ENCODE measurements around the gene RABGAP1L.
A peak's percentile ranks its signal among the peaks of the same experiment; 100 is the strongest.
"Not testable (repeated sequence)": the region's sequence is repeated elsewhere in the genome, so short reads cannot be mapped to it uniquely, and the experiment has no call there.

RABGAP1L gene

GRCh38 chr1:174839211-174839610 lies 679.9 kb downstream of the RABGAP1L start:
- no peaks in the 10 kb centered on the region for H4K20me1 ChIP-seq (ENCODE audit: insufficient read depth)
- no peak overlapping the region for H3K4me2 ChIP-seq
- H3K4me3 ChIP-seq (IDR thresholded peaks at IDR 0.05; ENCODE audit: insufficient read depth, low read depth, low read length) = no peak overlapping the region
- no peak for TF ChIP-seq CTCF (conservative IDR thresholded peaks at IDR 0.05; ENCODE audit: low read depth, low read length)
- no peak overlapping the region for H2AFZ ChIP-seq (ENCODE audit: low read depth)
- H3K27me3 ChIP-seq (ENCODE audit: insufficient read depth, low read depth) = no peaks in the 10 kb centered on the region
- no peak overlapping the region for H3K9ac ChIP-seq
- H3K4me1 ChIP-seq (ENCODE audit: low read depth, poor library complexity, severe bottlenecking) = peaks cover 41% of the 10 kb centered on the region
- H3K36me3 ChIP-seq (ENCODE audit: insufficient read depth) = no peaks in the 10 kb centered on the region
- H3K27ac ChIP-seq = no peak overlapping the region
- H3K79me2 ChIP-seq (ENCODE audit: insufficient read depth, low read depth) = no peaks in the 10 kb centered on the region

- Histone ChIP-seq H3K4me3 (IDR thresholded peaks at IDR 0.05; ENCODE audit: insufficient read depth, low read depth, low read length) (no peak overlapping the region), H4K20me1 (ENCODE audit: insufficient read depth) (no peaks in the 10 kb centered on the region), H3K79me2 (ENCODE audit: insufficient read depth, low read depth) (no peaks in the 10 kb centered on the region), H2AFZ (ENCODE audit: low read depth) (no peak overlapping the region), H3K4me1 (ENCODE audit: low read depth, poor library complexity, severe bottlenecking) (peaks cover 41% of the 10 kb centered on the region), H3K4me2 (peak overlapping the region; percentile 58), H3K9ac (no peak overlapping the region; the same call in 1 of the 2 replicates), H3K27ac (peak overlapping the region; percentile 3; the same call in 1 of the 2 replicates), H3K27me3 (ENCODE audit: insufficient read depth, low read depth) (no peaks in the 10 kb centered on the region), H3K36me3 (ENCODE audit: insufficient read depth) (no peaks in the 10 kb centered on the region)
- TF ChIP-seq CTCF (conservative IDR thresholded peaks at IDR 0.05; ENCODE audit: low read depth, low read length) = no peak
Measured at GRCh38 chr1:174841747-174842146, 682.4 kb downstream of the RABGAP1L start.

- not testable (repeated sequence) for H3K4me1 ChIP-seq (ENCODE audit: low read depth, poor library complexity, severe bottlenecking); H3K79me2 ChIP-seq (ENCODE audit: insufficient read depth, low read depth); H3K4me3 ChIP-seq (IDR thresholded peaks at IDR 0.05; ENCODE audit: insufficient read depth, low read depth, low read length); H3K9ac ChIP-seq; H4K20me1 ChIP-seq (ENCODE audit: insufficient read depth); H3K27ac ChIP-seq; H3K27me3 ChIP-seq (ENCODE audit: insufficient read depth, low read depth); H3K4me2 ChIP-seq; H3K36me3 ChIP-seq (ENCODE audit: insufficient read depth); H2AFZ ChIP-seq (ENCODE audit: low read depth)
Measured at GRCh38 chr1:174848593-174849560, 689.6 kb downstream of the RABGAP1L start.

- Histone ChIP-seq H2AFZ (ENCODE audit: low read depth) (no peak overlapping the region), H4K20me1 (ENCODE audit: insufficient read depth) (no peaks in the 10 kb centered on the region), H3K4me3 (IDR thresholded peaks at IDR 0.05; ENCODE audit: insufficient read depth, low read depth, low read length) (no peak overlapping the region), H3K9ac (no peak overlapping the region), H3K4me1 (ENCODE audit: low read depth, poor library complexity, severe bottlenecking) (no peaks in the 10 kb centered on the region), H3K36me3 (ENCODE audit: insufficient read depth) (no peaks in the 10 kb centered on the region), H3K27me3 (ENCODE audit: insufficient read depth, low read depth) (no peaks in the 10 kb centered on the region), H3K79me2 (ENCODE audit: insufficient read depth, low read depth) (no peaks in the 10 kb centered on the region), H3K4me2 (no peak overlapping the region), H3K27ac (no peak overlapping the region)
- no peak for TF ChIP-seq CTCF (conservative IDR thresholded peaks at IDR 0.05; ENCODE audit: low read depth, low read length)
Measured at GRCh38 chr1:174850726-174851125, 691.4 kb downstream of the RABGAP1L start.

GRCh38 chr1:174858301-174858700 lies 699.0 kb downstream of the RABGAP1L start:
- H3K27ac ChIP-seq = no peak overlapping the region
- no peaks in the 10 kb centered on the region for H3K4me1 ChIP-seq (ENCODE audit: low read depth, poor library complexity, severe bottlenecking)
- H3K36me3 ChIP-seq (ENCODE audit: insufficient read depth) = no peaks in the 10 kb centered on the region
- H3K27me3 ChIP-seq (ENCODE audit: insufficient read depth, low read depth) = no peaks in the 10 kb centered on the region
- no peak overlapping the region for H2AFZ ChIP-seq (ENCODE audit: low read depth)
- H3K4me3 ChIP-seq (IDR thresholded peaks at IDR 0.05; ENCODE audit: insufficient read depth, low read depth, low read length) = no peak overlapping the region
- H4K20me1 ChIP-seq (ENCODE audit: insufficient read depth) = no peaks in the 10 kb centered on the region
- H3K9ac ChIP-seq = no peak overlapping the region
- no peaks in the 10 kb centered on the region for H3K79me2 ChIP-seq (ENCODE audit: insufficient read depth, low read depth)
- H3K4me2 ChIP-seq = no peak overlapping the region
- TF ChIP-seq CTCF (conservative IDR thresholded peaks at IDR 0.05; ENCODE audit: low read depth, low read length) = no peak
